ENCODE data around the gene GREB1L. TPM values are rescaled to one million over a fixed set of nuclear protein-coding genes. Genes with fewer than 3 reads are reported as not detected.

Gene GREB1L
- polyA plus RNA-seq, 1 experiment, result 2.7 TPM

- POLR2A ChIA-PET, result no interaction called here
- Histone ChIP-seq H3K4me3 (ENCODE audit: low read depth, low read length) (no peak overlapping the region), H3K27me3 (ENCODE audit: control insufficient read depth, insufficient read depth, low read length) (no peaks in the 10 kb centered on the region), H3K36me3 (ENCODE audit: control insufficient read depth, insufficient read depth, low read length) (no peaks in the 10 kb centered on the region)
- peak; percentile 79 for TF ChIP-seq CTCF (IDR thresholded peaks at IDR 0.05; ENCODE audit: insufficient read depth, low read depth, low read length)
- CTCF ChIA-PET, result interaction anchor here (0.5 to 4.8 kb wide), 20 partner anchors 8 to 471 kb away, joined by 3 to 26 read pairs (median 4); partner anchors contain the start of genes ABHD3 and ESCO1
- no peak for DNase-seq (ENCODE audit: low read depth)
These were observed 247.2 kb downstream of the GREB1L start for GRCh38 chr18:21489119-21489750.

GRCh38 chr18:21489919-21490495 is 248.0 kb downstream of the GREB1L start:
- Histone ChIP-seq H3K4me3 (ENCODE audit: low read depth, low read length) (no peak overlapping the region), H3K27me3 (ENCODE audit: control insufficient read depth, insufficient read depth, low read length) (no peaks in the 10 kb centered on the region), H3K36me3 (ENCODE audit: control insufficient read depth, insufficient read depth, low read length) (no peaks in the 10 kb centered on the region)
- DNase-seq (ENCODE audit: low read depth), result no peak
- ChIA-PET POLR2A (no interaction called here), CTCF (interaction anchor here (0.8 to 4.8 kb wide), 13 partner anchors 8 to 470 kb away, joined by 3 to 26 read pairs (median 6); partner anchors contain the start of gene ESCO1)
- TF ChIP-seq CTCF (IDR thresholded peaks at IDR 0.05; ENCODE audit: insufficient read depth, low read depth, low read length), result no peak

GRCh38 chr18:21490748-21491147 is 248.7 kb downstream of the GREB1L start:
- no peak overlapping the region for H3K4me3 ChIP-seq (ENCODE audit: low read depth, low read length)
- no peaks in the 10 kb centered on the region for H3K36me3 ChIP-seq (ENCODE audit: control insufficient read depth, insufficient read depth, low read length)
- DNase-seq (ENCODE audit: low read depth), result no peak
- no peak for TF ChIP-seq CTCF (IDR thresholded peaks at IDR 0.05; ENCODE audit: insufficient read depth, low read depth, low read length)
- H3K27me3 ChIP-seq (ENCODE audit: control insufficient read depth, insufficient read depth, low read length), result no peaks in the 10 kb centered on the region
- ChIA-PET POLR2A (no interaction called here), CTCF (interaction anchor here (3.4 to 4.4 kb wide), 2 partner anchors 110 to 466 kb away, joined by 14 to 19 read pairs; partner anchors contain the start of gene ESCO1)

GRCh38 chr18:21496277-21496835 is 254.3 kb downstream of the GREB1L start:
- ChIA-PET CTCF (interaction anchor here (0.9 to 4.6 kb wide), 3 partner anchors 8 to 104 kb away, joined by 3 to 26 read pairs (median 4); partner anchors contain the start of gene ESCO1), POLR2A (no interaction called here)
- DNase-seq (ENCODE audit: low read depth), result no peak
- Histone ChIP-seq H3K36me3 (ENCODE audit: control insufficient read depth, insufficient read depth, low read length) (no peaks in the 10 kb centered on the region), H3K27me3 (ENCODE audit: control insufficient read depth, insufficient read depth, low read length) (no peaks in the 10 kb centered on the region), H3K4me3 (ENCODE audit: low read depth, low read length) (no peak overlapping the region)
- TF ChIP-seq CTCF (IDR thresholded peaks at IDR 0.05; ENCODE audit: insufficient read depth, low read depth, low read length), result no peak

- Histone ChIP-seq H3K27me3 (ENCODE audit: control insufficient read depth, insufficient read depth, low read length) (no peaks in the 10 kb centered on the region), H3K4me3 (ENCODE audit: low read depth, low read length) (no peak overlapping the region), H3K36me3 (ENCODE audit: control insufficient read depth, insufficient read depth, low read length) (no peaks in the 10 kb centered on the region)
- DNase-seq (ENCODE audit: low read depth), result no peak
- ChIA-PET POLR2A (no interaction called here), CTCF (interaction anchor here (4.6 kb wide), 1 partner anchor 12 kb away, joined by 26 read pairs; no protein-coding TSS in a partner anchor)
- TF ChIP-seq CTCF (IDR thresholded peaks at IDR 0.05; ENCODE audit: insufficient read depth, low read depth, low read length), result no peak
These were observed 258.0 kb downstream of the GREB1L start for GRCh38 chr18:21499997-21500396.
